ENCODE measurements around the gene TNNT2.

DNA sequence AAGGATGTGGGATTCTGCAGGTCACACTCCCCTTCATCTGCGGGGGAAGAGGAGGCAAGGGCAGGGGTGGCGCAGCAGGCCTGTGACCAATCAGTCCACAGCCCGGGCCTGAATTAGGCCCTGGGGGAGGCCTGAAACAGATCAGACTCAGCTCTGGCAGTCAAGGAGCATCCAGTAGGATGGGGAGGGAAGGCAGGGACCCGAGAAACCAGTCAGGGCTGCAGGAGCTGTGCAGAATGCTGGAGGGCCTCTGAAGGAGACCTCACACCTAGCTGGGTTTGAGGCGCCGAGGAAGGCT, 12.7 kb downstream of the TNNT2 start:
- TF ChIP-seq, protein P1, sequence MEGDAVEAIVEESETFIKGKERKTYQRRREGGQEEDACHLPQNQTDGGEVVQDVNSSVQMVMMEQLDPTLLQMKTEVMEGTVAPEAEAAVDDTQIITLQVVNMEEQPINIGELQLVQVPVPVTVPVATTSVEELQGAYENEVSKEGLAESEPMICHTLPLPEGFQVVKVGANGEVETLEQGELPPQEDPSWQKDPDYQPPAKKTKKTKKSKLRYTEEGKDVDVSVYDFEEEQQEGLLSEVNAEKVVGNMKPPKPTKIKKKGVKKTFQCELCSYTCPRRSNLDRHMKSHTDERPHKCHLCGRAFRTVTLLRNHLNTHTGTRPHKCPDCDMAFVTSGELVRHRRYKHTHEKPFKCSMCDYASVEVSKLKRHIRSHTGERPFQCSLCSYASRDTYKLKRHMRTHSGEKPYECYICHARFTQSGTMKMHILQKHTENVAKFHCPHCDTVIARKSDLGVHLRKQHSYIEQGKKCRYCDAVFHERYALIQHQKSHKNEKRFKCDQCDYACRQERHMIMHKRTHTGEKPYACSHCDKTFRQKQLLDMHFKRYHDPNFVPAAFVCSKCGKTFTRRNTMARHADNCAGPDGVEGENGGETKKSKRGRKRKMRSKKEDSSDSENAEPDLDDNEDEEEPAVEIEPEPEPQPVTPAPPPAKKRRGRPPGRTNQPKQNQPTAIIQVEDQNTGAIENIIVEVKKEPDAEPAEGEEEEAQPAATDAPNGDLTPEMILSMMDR (IDR thresholded peaks at IDR 0.05; ENCODE audit: extremely low read depth in 1 of 2, insufficient read depth in 1 of 2, low read depth in 1 of 2, low read length in 2 of 2), result no peak
- TF ChIP-seq, protein P2, sequence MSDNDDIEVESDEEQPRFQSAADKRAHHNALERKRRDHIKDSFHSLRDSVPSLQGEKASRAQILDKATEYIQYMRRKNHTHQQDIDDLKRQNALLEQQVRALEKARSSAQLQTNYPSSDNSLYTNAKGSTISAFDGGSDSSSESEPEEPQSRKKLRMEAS (IDR thresholded peaks at IDR 0.05; ENCODE audit: insufficient read depth, insufficient read length), result no peak
- TF ChIP-seq POLR2A (IDR thresholded peaks at IDR 0.05; ENCODE audit: low read depth, low read length) (no peak), FOS (IDR thresholded peaks at IDR 0.05; ENCODE audit: borderline replicate concordance, insufficient read depth, low read length) (no peak), POLR2AphosphoS5 (IDR thresholded peaks at IDR 0.05; ENCODE audit: insufficient read depth, low read depth, low read length) (no peak)

Data from endothelial cell of umbilical vein (primary cell).